Osteoblast (primary cell): ENCODE results near the gene C1GALT1C1L. TPM values are rescaled to one million over a fixed set of nuclear protein-coding genes. Genes with fewer than 3 reads are reported as not detected.

ENCODE experiments used
- DNase-seq: peaks from one replicate; pipeline ENCODE4 v3.0.0; 2011; ENCODE audit warnings: low spot score, mixed read lengths; ENCODE audit not compliant: insufficient read length; ENCODE audit errors: missing footprints
- H2AFZ ChIP-seq: 2 replicates; pipeline ENCODE4 v1.6.0; 2011; ENCODE audit warnings: mild to moderate bottlenecking, low read length
- H3K27ac ChIP-seq: 2 replicates; pipeline ENCODE4 v1.5.1; 2011; ENCODE audit warnings: mild to moderate bottlenecking, low read depth, low read length, moderate library complexity
- H3K27me3 ChIP-seq: 2 replicates; pipeline ENCODE4 v1.6.0; 2012; ENCODE audit warnings: mild to moderate bottlenecking, control low read depth, inconsistent platforms, low read length, moderate library complexity; ENCODE audit not compliant: insufficient read depth
- H3K36me3 ChIP-seq: 2 replicates; pipeline ENCODE4 v1.5.1; 2011; ENCODE audit warnings: mild to moderate bottlenecking, low read length, control low read depth, moderate library complexity; ENCODE audit not compliant: insufficient read depth
- H3K4me1 ChIP-seq: 2 replicates; pipeline ENCODE4 v1.5.1; 2011; ENCODE audit warnings: mild to moderate bottlenecking, low read length, control low read depth, moderate library complexity; ENCODE audit not compliant: insufficient read depth
- H3K4me2 ChIP-seq: 2 replicates; pipeline ENCODE4 v1.6.0; 2011; ENCODE audit warnings: mild to moderate bottlenecking, low read length; ENCODE audit not compliant: insufficient read depth
- H3K4me3 ChIP-seq: fragments of 200-600 bp; sonication (generic); 3 replicates; pipeline ENCODE4 v1.5.1; 2012; ENCODE audit warnings: mild to moderate bottlenecking, low read length, inconsistent platforms; ENCODE audit not compliant: insufficient read depth
- H3K79me2 ChIP-seq: 2 replicates; pipeline ENCODE4 v1.6.0; 2012; ENCODE audit warnings: mild to moderate bottlenecking, low read length, control low read depth, inconsistent platforms; ENCODE audit not compliant: insufficient read depth
- H3K9me3 ChIP-seq: 2 replicates; pipeline ENCODE4 v1.5.1; 2011; ENCODE audit warnings: low read depth, low read length, control low read depth
- H4K20me1 ChIP-seq: 2 replicates; pipeline ENCODE4 v1.6.0; 2012; ENCODE audit warnings: mild to moderate bottlenecking, low read length, control low read depth; ENCODE audit not compliant: insufficient read depth
- total RNA-seq: library from RNA; depleted of rRNA; stranded (reverse); fragments of >200 nt; gene quantifications from 2 replicates; pipeline ENCODE4 v1.2.3, GENCODE V29; 2012
- TF ChIP-seq, protein P1 (sequence below): IDR thresholded peaks from 2 replicates; pipeline ENCODE4 v1.5.1; 2011; ENCODE audit warnings: mild to moderate bottlenecking, low read depth, low read length, moderate library complexity; ENCODE audit errors: extremely low read depth

Gene C1GALT1C1L
- total RNA-seq, 1 donor, result 0.72 TPM

DNA sequence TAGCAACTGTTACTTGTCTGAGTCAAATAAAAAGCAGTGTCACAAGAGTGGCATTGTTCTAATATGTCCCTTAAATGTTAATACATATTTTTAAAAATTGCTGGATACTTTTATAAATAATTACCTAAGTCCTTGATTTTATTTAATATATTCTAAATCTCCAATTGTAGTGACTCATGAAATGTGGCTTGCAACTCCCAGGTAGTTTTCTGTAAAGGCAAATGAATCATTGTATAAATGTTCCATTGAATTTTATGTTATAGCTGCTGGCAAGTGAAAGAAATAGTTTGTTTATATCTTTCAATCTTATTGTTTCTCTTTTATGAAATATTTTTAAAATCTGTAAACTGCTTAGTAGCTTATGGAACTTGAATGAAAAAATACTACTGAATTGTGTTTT lies 32.7 kb upstream of the C1GALT1C1L start:
- H4K20me1 ChIP-seq, result no peaks in the 10 kb centered on the region
- no peaks in the 10 kb centered on the region for H3K36me3 ChIP-seq
- no peak overlapping the region for H2AFZ ChIP-seq
- no peak overlapping the region for H3K27ac ChIP-seq
- no peaks in the 10 kb centered on the region for H3K9me3 ChIP-seq
- TF ChIP-seq, protein P1, sequence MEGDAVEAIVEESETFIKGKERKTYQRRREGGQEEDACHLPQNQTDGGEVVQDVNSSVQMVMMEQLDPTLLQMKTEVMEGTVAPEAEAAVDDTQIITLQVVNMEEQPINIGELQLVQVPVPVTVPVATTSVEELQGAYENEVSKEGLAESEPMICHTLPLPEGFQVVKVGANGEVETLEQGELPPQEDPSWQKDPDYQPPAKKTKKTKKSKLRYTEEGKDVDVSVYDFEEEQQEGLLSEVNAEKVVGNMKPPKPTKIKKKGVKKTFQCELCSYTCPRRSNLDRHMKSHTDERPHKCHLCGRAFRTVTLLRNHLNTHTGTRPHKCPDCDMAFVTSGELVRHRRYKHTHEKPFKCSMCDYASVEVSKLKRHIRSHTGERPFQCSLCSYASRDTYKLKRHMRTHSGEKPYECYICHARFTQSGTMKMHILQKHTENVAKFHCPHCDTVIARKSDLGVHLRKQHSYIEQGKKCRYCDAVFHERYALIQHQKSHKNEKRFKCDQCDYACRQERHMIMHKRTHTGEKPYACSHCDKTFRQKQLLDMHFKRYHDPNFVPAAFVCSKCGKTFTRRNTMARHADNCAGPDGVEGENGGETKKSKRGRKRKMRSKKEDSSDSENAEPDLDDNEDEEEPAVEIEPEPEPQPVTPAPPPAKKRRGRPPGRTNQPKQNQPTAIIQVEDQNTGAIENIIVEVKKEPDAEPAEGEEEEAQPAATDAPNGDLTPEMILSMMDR, result no peak
- no peak overlapping the region for H3K4me3 ChIP-seq
- no peaks in the 10 kb centered on the region for H3K79me2 ChIP-seq
- no peaks in the 10 kb centered on the region for H3K27me3 ChIP-seq
- DNase-seq, result peak; percentile 45
- H3K4me1 ChIP-seq, result peaks cover 20% of the 10 kb centered on the region
- no peak overlapping the region for H3K4me2 ChIP-seq

- H3K4me1 ChIP-seq, result peaks cover 13% of the 10 kb centered on the region
- no peak overlapping the region for H3K4me2 ChIP-seq
- H4K20me1 ChIP-seq, result no peaks in the 10 kb centered on the region
- no peaks in the 10 kb centered on the region for H3K36me3 ChIP-seq
- no peak overlapping the region for H3K4me3 ChIP-seq
- TF ChIP-seq, protein P1, result no peak
- H3K27ac ChIP-seq, result no peak overlapping the region
- H3K79me2 ChIP-seq, result no peaks in the 10 kb centered on the region
- no peaks in the 10 kb centered on the region for H3K27me3 ChIP-seq
- no peak overlapping the region for H2AFZ ChIP-seq
- no peaks in the 10 kb centered on the region for H3K9me3 ChIP-seq
- DNase-seq, result no peak
Measured at GRCh38 chr2:43708178-43708577, 31.9 kb upstream of the C1GALT1C1L start.

GRCh38 chr2:43707255-43708015 lies 31.2 kb upstream of the C1GALT1C1L start:
- H3K27ac ChIP-seq, result peak overlapping the region; percentile 27
- peak; percentile 81 for DNase-seq
- no peaks in the 10 kb centered on the region for H3K36me3 ChIP-seq
- H3K79me2 ChIP-seq, result no peaks in the 10 kb centered on the region
- H2AFZ ChIP-seq, result peak overlapping the region; percentile 4
- no peak overlapping the region for H3K4me2 ChIP-seq
- no peak overlapping the region for H3K4me3 ChIP-seq
- H3K4me1 ChIP-seq, result peaks cover 8% of the 10 kb centered on the region
- TF ChIP-seq, protein P1, result no peak
- no peaks in the 10 kb centered on the region for H4K20me1 ChIP-seq
- no peaks in the 10 kb centered on the region for H3K9me3 ChIP-seq
- no peaks in the 10 kb centered on the region for H3K27me3 ChIP-seq

DNA sequence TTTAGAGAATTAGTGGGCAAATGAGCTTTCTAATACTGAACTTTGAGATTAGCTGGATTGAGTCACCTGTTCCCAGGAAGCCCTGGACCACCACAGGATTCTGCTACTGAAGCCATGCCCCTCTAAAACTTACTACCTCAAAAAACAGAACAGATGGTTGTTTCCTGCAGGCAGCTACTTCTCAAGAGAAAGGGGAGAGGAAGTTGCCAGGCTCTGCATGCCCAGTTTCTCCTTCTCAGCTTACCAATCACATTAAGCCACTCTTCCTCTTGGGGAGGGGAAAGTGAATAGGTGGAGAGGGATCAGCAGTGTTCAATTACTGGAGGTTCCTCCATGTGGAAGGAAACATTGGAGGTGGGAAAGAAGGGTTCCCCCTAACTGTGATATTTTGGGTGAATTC lies 24.9 kb upstream of the C1GALT1C1L start:
- no peaks in the 10 kb centered on the region for H4K20me1 ChIP-seq
- no peak overlapping the region for H3K27ac ChIP-seq
- H2AFZ ChIP-seq, result no peak overlapping the region
- no peak for DNase-seq
- H3K79me2 ChIP-seq, result no peaks in the 10 kb centered on the region
- no peak overlapping the region for H3K4me3 ChIP-seq
- TF ChIP-seq, protein P1, result no peak
- H3K4me1 ChIP-seq, result no peaks in the 10 kb centered on the region
- H3K9me3 ChIP-seq, result no peaks in the 10 kb centered on the region
- H3K36me3 ChIP-seq, result no peaks in the 10 kb centered on the region
- no peak overlapping the region for H3K4me2 ChIP-seq
- H3K27me3 ChIP-seq, result no peaks in the 10 kb centered on the region
